ENCODE data around the gene GPR179. TPM values are rescaled to one million over a fixed set of nuclear protein-coding genes. Genes with fewer than 3 reads are reported as not detected.

The GPR179 gene
- total RNA-seq, 1 donor from 2014 or later: 0.41 TPM

DNA sequence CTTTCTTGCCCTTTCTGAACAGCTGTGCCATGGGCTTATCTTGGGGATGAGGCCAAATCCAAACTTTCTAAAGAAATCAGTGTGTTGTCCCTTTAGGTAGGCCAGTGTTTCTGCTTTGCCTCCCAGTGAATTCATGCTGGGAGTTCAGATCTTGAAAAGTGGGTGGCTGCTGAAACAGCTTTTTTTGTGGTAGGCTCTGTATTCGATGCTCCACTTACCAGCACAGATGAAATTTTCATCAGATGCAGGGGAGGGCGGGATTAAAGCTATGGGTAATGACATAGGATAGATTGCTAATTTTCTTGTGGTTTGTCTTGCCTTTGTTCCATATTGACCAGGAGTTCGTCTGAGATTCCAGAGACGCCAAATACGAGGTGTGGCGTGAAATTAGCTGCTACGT lies 10.7 kb upstream of the GPR179 start:
- no peaks in the 10 kb centered on the region for H3K9me3 Mint-ChIP-seq (ENCODE audit: low read depth)
- H3K4me1 Mint-ChIP-seq (ENCODE audit: low read depth): peaks cover 30% of the 10 kb centered on the region
- H3K27ac Mint-ChIP-seq: peak overlapping the region; percentile 64
- TF ChIP-seq, protein P1, sequence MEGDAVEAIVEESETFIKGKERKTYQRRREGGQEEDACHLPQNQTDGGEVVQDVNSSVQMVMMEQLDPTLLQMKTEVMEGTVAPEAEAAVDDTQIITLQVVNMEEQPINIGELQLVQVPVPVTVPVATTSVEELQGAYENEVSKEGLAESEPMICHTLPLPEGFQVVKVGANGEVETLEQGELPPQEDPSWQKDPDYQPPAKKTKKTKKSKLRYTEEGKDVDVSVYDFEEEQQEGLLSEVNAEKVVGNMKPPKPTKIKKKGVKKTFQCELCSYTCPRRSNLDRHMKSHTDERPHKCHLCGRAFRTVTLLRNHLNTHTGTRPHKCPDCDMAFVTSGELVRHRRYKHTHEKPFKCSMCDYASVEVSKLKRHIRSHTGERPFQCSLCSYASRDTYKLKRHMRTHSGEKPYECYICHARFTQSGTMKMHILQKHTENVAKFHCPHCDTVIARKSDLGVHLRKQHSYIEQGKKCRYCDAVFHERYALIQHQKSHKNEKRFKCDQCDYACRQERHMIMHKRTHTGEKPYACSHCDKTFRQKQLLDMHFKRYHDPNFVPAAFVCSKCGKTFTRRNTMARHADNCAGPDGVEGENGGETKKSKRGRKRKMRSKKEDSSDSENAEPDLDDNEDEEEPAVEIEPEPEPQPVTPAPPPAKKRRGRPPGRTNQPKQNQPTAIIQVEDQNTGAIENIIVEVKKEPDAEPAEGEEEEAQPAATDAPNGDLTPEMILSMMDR (IDR thresholded peaks at IDR 0.05; ENCODE audit: unreplicated experiment): no peak
- no peaks in the 10 kb centered on the region for H3K27me3 Mint-ChIP-seq
- DNase-seq (ENCODE audit: low spot score, unreplicated experiment): no peak
- peak overlapping the region; percentile 75 for H3K4me3 Mint-ChIP-seq (ENCODE audit: low read depth)
- no peaks in the 10 kb centered on the region for H3K36me3 Mint-ChIP-seq (ENCODE audit: insufficient read depth)

- peak overlapping the region; percentile 75 for H3K4me3 Mint-ChIP-seq (ENCODE audit: low read depth)
- H3K27me3 Mint-ChIP-seq: no peaks in the 10 kb centered on the region
- H3K36me3 Mint-ChIP-seq (ENCODE audit: insufficient read depth): no peaks in the 10 kb centered on the region
- no peak for DNase-seq (ENCODE audit: low spot score, unreplicated experiment)
- TF ChIP-seq, protein P1 (IDR thresholded peaks at IDR 0.05; ENCODE audit: unreplicated experiment): no peak
- H3K9me3 Mint-ChIP-seq (ENCODE audit: low read depth): no peaks in the 10 kb centered on the region
- H3K27ac Mint-ChIP-seq: no peak overlapping the region
- H3K4me1 Mint-ChIP-seq (ENCODE audit: low read depth): peaks cover 32% of the 10 kb centered on the region
These were observed 9.9 kb upstream of the GPR179 start for GRCh38 chr17:38353668-38354067.

DNA sequence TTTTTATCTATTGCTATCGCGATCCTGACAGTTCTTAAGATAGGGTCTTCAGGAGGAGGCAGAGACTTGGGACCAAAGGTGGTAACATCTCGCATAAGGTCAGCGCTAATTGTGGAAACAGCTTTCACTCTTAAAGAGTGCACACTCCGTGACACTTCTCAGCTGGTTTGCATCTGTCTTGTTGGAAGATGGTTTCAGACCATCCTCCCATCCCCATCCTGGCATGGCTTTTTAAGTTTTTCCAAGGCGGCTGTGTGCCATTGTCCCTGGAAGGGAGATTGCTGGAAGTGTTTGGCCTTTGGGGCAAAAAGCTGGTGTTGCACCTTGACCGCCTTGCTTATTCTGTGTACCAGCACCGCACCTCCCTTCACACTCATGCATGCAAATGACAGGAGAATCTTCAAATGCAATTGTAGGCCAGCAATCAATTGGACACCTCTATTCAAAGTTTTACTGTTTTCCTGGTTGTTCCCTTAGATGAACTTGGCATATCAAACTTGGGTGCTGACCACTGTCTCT lies 9.4 kb upstream of the GPR179 start:
- H3K36me3 Mint-ChIP-seq (ENCODE audit: insufficient read depth): no peaks in the 10 kb centered on the region
- H3K4me1 Mint-ChIP-seq (ENCODE audit: low read depth): peaks cover 32% of the 10 kb centered on the region
- peak overlapping the region; percentile 75 for H3K4me3 Mint-ChIP-seq (ENCODE audit: low read depth)
- TF ChIP-seq, protein P1 (IDR thresholded peaks at IDR 0.05; ENCODE audit: unreplicated experiment): no peak
- no peak for DNase-seq (ENCODE audit: low spot score, unreplicated experiment)
- H3K27ac Mint-ChIP-seq: no peak overlapping the region
- H3K9me3 Mint-ChIP-seq (ENCODE audit: low read depth): no peaks in the 10 kb centered on the region
- H3K27me3 Mint-ChIP-seq: no peaks in the 10 kb centered on the region

DNA sequence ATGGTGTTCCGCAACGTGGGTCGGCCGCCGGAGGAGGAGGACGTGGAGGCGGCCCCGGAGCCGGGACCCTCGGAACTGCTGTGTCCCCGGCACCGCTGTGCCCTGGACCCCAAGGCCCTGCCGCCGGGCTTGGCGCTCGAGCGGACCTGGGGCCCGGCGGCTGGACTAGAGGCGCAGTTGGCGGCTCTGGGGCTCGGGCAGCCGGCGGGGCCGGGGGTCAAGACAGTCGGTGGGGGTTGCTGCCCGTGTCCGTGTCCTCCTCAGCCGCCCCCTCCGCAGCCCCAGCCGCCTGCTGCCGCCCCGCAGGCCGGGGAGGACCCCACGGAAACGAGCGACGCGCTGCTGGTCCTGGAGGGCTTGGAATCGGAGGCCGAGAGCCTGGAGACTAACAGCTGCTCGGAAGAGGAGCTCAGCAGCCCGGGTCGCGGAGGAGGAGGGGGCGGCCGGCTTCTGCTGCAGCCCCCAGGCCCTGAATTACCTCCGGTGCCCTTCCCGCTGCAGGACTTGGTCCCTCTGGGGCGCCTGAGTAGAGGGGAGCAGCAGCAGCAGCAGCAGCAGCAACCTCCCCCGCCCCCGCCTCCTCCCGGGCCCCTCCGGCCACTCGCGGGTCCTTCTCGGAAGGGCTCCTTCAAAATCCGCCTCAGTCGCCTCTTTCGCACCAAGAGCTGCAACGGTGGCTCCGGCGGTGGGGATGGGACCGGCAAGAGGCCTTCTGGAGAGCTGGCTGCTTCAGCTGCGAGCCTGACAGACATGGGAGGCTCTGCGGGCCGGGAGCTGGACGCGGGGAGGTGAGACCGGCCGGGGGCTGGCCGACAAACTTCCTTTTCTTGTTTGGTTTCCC lies 8.7 kb upstream of the GPR179 start:
- H3K4me3 Mint-ChIP-seq (ENCODE audit: low read depth): peak overlapping the region; percentile 75
- DNase-seq (ENCODE audit: low spot score, unreplicated experiment): no peak
- TF ChIP-seq, protein P1 (IDR thresholded peaks at IDR 0.05; ENCODE audit: unreplicated experiment): no peak
- no peaks in the 10 kb centered on the region for H3K9me3 Mint-ChIP-seq (ENCODE audit: low read depth)
- H3K27ac Mint-ChIP-seq: no peak overlapping the region
- H3K4me1 Mint-ChIP-seq (ENCODE audit: low read depth): peaks cover 28% of the 10 kb centered on the region
- no peaks in the 10 kb centered on the region for H3K27me3 Mint-ChIP-seq
- H3K36me3 Mint-ChIP-seq (ENCODE audit: insufficient read depth): no peaks in the 10 kb centered on the region

DNA sequence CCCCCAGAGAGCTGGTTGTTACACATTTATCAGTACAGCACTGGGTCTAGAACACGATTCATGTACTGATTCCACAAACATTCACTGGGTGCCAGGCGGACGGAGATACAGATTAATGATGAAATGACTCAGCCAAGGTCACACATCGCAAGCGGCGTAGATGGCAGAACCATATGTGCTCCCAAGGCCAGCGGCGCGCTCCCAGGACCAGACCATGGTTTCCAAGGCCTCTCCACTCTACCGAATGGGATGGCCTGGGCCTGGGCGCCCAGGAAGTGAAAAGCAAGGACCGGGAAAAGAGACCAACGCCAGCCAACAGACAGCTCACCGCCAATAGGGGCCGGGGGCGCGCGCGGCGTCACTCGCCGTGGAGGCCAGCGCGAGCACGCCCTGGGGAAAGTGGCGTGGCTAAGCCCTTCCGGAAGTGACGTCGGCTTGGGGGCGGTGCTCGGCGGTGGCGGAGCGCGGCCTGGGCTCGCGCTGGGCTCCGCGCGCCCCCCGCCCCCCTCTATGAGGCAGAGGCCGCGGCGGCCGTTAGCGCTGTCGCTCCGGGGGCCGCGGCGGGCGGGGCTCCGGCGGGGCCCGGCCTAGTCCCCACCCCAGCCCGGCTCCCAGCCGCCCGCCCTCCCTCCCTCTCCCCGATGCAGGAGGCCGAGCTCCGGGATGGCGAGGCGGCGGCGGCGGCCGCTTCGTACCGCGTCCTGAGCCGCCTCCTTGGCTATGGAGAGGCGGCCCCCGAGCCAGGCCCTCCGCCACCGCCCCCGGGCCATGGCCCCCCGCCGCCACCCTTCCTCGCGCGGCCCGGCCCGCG lies 7.9 kb upstream of the GPR179 start, which contains the start of gene SOCS7:
Gene SOCS7, plus strand, starts transcription at position 433 of the 811 bp plus-strand sequence. Its CDS starts 209 bp downstream, at position 642.
- TF ChIP-seq, protein P1 (IDR thresholded peaks at IDR 0.05; ENCODE audit: unreplicated experiment): no peak
- peak; percentile 87 for DNase-seq (ENCODE audit: low spot score, unreplicated experiment)
- Mint-ChIP-seq H3K27me3 (no peaks in the 10 kb centered on the region), H3K9me3 (ENCODE audit: low read depth) (no peaks in the 10 kb centered on the region), H3K27ac (peak within 1 kb of the TSS; percentile 94), H3K36me3 (ENCODE audit: insufficient read depth) (no peaks in the 10 kb centered on the region), H3K4me3 (ENCODE audit: low read depth) (peak within 1 kb of the TSS; percentile 79), H3K4me1 (ENCODE audit: low read depth) (peaks cover 22% of the 10 kb centered on the region)

Data from progenitor cell of endocrine pancreas (in vitro differentiated cells).